NCI-H2107 treated with DMSO at 0.1 percent for 48 hours (cell line): Measurements from ENCODE around the gene PARP4.
"Not testable (repeated sequence)": the region's sequence is repeated elsewhere in the genome, so short reads cannot be mapped to it uniquely, and the experiment has no call there.

Source experiments
- DNase-seq: peaks from one replicate; lab custom pipeline; 2025; ENCODE audit not compliant: unreplicated experiment; lab: John Stamatoyannopoulos, UW

Gene PARP4

DNA sequence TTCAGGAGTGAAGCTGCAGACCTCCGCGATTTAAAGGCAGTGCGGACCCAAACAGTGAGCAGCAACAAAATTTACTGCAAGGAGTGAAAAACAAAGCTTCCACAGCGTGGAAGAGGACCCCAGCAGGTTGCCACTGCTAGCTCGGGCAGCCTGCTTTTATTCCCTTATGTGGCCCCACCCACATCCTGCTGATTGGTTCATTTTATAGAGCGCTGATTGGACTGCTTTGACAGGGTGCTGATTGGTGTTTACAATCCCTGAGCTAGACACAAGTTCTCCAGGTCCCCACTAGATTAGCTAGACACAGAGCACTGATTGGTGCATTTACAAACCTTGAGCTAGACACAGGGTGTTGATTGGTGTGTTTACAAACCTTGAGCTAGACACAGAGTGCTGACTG is 6.3 kb downstream of the PARP4 start:
- DNase-seq, result not testable (repeated sequence)

DNA sequence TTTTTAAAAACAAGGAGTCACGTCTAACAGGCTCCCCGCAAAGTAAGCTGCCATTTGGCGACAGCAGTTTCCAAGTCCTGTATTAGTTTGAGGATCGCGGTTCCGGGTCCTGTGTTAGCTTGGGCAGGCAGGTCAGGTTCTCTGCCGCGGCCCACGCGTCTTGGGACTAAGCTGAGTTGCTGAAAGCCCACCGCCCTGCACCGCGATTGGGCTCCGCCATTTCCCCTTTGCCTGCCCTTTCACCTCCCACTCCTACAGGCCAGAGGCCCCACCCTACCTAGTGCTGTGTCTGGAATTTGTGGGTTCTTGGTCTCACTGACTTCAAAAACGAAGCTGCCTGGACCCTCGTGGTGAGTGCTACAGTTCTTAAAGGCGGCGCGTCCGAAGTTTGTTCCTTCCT is 6.8 kb downstream of the PARP4 start:
- DNase-seq, result no peak

GRCh38 chr13:24505256-24505655 is 7.3 kb downstream of the PARP4 start:
- no peak for DNase-seq

DNA sequence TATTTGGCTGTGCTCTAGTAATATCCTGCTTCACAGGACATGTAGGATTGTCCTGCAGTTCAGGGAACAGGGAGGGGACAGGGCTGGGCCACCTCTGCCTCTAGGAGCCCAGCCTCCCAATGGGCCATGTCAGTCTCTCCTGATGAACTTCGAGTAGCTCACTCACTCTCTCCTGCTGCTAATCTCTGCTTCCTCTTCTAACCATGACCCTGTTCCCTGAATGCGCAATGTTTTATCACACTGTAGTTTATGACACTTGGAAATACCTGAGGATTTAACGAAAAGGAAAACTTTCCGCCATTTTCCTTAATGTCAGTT is 9.2 kb downstream of the PARP4 start:
- no peak for DNase-seq

DNA sequence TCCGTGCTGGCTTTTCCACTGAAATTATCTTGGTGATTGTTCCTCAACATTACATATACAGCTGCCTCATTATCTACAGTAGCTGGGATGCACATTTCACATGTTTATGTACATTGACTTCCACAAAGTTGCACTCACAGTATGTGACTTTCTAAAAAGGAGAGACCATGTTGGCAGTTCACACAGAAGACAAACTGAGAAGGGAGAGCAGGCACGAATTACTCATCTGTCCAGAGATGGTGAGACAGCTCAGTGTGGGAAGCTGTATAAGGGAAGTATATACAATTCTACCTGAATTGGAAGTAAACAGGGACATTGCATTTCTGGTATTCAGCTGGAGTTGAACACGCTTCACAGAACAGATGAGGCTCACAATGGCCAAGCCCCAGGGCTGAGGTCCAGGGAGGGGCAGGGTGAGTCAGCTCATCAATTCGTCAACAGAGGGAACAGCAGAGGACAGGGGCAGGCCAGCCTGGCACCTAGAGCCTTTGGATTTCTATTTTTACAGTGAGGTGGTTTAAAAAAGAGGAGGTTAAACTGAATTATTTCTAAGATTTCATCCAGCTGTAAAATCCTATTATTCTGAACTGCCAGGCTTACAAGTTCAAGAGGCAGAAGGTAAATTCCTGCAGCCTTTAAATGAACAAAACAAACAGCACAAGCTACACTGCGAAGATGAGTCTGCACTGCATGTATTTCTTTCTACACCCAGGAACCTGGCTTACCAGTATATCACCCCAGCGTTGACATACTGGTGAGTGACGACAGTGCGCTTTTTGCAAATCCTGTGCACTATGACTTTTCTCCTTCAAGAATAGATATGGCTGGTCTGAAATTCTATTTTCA is 9.8 kb downstream of the PARP4 start:
- no peak for DNase-seq

- no peak for DNase-seq
These were observed 11.6 kb downstream of the PARP4 start for GRCh38 chr13:24500977-24501376.

DNA sequence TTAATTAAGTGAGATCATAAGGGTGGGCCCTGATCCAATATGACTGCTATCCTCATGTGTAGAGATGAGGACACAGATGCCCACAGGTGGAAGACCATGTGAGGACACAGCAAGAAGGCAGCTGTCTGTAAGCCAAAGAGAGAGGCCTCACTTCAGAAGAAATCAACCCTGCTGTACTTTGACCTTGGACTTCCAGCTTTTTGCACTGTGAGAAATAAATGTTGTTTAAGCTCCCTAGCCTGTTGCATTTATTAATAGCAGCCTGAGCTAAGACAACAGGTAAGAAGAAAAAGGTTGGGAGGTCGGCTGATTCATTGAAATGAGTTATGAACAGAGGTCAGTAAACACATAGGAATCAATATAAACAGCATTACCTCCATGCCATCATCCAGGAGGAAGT is 14.8 kb downstream of the PARP4 start:
- DNase-seq, result no peak

DNA sequence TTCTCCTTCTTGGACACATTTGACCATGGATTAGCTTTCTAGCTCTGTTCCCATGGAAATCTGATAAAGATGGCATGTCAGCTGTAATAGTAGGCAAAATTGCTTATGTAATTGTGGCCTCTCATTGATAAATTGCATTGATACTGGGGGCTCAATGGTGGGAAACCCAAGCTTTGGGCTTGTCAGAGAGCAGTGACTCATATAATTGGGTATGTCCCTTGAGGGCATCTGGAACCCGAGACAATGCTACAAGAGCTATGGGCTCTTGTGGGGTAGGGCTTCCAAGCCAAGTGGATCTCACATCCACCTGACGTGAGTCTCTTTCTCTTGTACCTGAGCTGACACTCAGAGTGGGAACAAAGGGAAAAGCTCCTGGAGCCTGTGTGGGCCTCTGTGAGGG is 16.3 kb downstream of the PARP4 start:
- not testable (repeated sequence) for DNase-seq

DNA sequence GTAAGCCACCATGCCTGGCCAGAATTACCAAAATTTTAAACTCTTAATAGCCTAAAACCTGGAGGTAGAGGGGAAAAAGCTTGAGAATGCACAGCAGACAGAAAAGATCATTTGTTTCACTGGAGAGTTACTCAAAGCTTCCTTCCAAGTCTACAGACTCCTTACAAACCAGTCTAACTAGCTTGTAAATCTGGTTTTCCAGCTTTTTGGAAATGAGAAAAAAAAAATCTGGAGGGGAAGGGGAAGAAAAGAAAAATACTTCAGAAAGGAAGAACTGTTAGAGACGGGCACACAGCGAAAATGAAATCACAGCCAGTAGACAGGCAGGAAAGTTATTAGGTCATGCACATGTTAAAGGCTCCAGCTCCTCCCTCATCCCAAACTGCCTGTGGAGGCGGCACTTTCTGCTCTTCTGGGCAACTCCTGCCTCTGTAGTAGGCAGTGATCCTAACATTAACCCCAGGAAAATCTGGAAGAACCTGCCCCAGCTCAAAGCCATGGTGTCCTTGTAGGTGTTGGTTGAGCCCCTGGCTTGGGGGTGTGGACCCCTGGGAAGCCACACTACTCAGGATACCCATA is 17.3 kb downstream of the PARP4 start:
- DNase-seq, result no peak

DNA sequence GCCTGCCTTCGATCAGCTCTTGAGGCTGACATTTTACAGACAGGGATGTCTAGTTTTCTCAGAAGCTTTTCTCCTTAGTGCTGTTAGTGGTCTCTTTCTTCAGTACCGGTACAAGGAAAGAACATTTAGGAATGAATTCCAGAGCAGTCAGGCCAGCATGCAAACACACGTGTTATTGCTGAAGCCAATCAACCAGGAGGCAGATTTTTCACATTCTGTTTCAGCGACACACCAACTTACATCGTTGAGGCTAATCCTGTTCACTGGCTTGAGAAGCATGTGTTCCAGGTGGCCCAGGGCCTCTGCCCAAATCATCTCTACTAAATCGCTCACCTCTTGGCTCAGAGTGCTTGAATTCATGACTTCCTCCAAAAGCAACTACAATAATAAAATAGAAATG is 19.2 kb downstream of the PARP4 start:
- DNase-seq, result no peak

- no peak for DNase-seq
These were observed 20.7 kb downstream of the PARP4 start for GRCh38 chr13:24491845-24492244.

DNA sequence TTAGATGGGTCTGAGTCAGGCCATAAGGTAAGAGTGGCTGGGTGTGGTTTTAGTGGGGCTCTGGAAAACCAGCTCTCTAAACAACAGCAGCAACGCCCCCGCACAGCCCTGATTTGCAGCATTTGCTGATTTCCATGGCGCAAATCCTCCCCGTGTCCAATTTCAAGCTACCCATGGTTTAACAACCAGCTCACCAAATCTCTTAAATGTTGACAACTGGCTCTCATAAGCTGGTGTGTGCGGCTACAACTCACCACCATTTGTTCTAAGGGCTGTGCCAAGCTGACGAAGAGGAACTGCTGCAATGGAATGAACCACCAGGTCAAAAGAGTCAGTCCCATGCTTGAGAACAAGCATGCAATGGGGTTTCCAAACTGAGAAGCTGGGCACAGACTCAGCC is 22.9 kb downstream of the PARP4 start:
- DNase-seq, result no peak

DNA sequence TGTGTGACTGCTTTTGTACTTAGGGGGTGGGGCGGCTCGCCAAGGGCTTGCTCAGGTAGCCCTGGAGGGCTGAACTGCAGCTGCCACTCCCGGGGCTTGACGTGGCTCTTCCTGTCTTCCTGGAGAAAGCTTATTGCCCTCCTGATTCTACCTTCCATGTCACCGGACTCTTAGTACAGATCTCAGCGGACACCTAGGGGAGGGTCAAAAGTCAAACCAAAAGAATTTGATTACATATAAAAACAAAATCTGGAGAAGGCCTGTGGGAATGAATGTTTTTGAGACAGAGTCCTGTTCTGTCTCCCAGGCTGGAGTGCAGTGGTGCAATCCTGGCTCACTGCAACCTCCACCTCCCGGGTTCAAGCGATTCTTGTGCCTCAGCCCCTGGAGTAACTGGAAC is 24.5 kb downstream of the PARP4 start:
- DNase-seq, result not testable (repeated sequence)

GRCh38 chr13:24486017-24486657 is 26.4 kb downstream of the PARP4 start:
- not testable (repeated sequence) for DNase-seq

- DNase-seq, result no peak
These were observed 38.9 kb downstream of the PARP4 start for GRCh38 chr13:24473686-24474085.

- not testable (repeated sequence) for DNase-seq
These were observed 40.4 kb downstream of the PARP4 start for GRCh38 chr13:24472129-24472528.

- DNase-seq, result no peak
These were observed 49.5 kb downstream of the PARP4 start for GRCh38 chr13:24463078-24463477.

GRCh38 chr13:24460256-24460655 is 52.3 kb downstream of the PARP4 start:
- no peak for DNase-seq

DNA sequence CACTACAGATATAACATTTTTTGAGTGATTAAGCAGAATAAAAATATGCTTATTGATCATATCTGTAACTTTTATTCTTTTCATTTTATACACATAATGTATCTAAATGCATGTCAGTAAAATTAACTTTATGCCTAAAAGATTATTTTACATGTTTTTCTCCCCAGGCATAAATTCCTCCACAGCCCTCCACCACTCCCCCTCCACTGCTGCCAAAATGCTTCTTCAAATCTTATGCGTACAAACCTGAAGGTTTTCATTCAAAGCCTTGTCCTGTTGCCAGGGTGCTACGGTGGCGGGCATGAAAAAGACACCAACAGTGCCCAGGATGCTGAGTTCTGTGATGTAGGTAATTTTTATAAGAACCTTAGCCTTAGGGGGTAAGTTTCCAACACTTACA is 52.9 kb downstream of the PARP4 start:
- DNase-seq, result no peak

- no peak for DNase-seq
These were observed 53.3 kb downstream of the PARP4 start for GRCh38 chr13:24459234-24459633.

DNA sequence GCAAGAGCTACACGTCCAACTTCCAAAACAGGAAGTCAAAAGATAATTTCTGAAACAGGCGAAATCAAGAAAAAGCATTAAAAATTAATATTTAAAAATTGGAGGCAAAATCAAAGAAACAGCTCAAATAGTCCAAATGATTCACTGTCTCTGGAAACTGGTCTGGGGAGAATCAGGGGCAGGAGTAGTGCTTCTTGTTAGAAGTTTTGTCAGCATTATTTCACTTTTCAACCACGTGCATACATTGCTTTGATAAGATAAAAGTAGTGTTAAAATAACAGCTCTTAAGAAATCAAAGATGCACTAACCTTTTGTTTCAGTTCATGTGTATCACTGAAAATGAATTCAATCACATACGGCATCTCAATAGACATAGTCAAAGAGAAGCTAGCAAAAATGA is 53.8 kb downstream of the PARP4 start:
- DNase-seq, result no peak

DNA sequence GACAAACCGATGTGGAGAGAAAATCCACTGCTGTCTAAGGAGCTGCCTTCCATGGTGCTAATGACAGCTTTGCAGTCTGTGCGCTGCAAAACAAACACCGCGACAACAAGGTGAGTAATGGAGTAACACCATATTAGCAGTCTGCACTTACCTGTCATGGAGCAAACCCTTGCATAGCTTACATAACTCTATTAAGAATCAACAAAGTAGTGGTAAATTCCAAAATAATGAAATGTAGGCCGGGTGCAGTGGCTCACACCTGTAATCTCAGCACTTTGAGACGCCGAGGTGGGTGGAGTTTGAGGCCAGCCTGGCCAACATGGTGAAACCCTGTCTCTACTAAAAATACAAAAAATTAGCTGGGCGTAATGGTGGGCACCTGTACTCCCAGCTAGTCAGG is 56.2 kb downstream of the PARP4 start:
- DNase-seq, result no peak
